ENCODE data around the gene CALML6. TPM values are rescaled to one million over a fixed set of nuclear protein-coding genes. Genes with fewer than 3 reads are reported as not detected.

The CALML6 gene
- total RNA-seq, 4 donors from 2014 or later: 0.42 to 0.78 TPM; not detected in 2

DNA sequence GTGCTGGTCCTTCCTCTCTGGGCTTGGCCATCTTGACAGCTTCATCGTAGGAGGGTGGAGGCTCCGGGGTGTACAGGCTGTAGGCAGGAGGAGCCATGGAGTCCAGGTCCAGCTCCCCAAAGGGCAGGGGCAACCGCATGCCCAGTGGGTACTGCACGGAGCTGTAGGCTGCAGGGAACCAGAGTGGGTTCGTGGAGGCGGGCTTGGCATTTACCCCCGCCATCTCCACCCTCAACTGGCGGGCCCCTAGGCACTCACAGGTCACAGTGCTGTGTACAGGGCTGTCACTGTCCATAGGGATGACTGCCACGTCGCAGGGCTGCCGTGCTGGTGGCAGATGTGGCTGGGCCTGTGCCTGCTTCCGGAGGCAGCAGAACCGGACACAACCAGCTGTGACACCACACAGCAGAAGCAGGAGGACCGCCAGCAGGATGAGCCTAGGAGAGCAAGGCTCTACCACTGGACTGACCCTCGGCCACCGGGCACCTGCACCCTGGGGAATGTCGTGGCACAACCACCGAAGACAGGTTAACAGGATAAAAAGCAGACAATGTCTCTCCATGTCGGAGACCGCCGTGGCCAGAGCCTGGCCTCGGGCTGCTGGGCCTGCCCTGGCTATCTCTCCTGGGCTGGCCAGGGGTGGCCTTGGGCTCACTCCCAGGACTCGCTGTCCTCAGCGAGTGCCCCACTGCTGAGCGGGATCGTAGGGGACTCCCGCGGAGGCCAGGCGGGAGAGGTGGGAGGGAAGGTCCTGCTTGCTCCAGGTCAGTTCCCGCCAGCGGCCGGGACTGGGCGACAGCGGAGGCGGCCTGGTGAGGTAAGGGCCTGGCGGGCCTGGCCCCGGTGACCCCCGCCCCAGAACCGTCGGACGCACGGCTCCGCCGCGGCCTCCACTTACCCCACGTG lies 3.2 kb downstream of the CALML6 start:
- no peaks in the 10 kb centered on the region for H3K9me3 ChIP-seq
- 37 to 43% methylated on average over 21 to 39 of the region's 46 CpGs for WGBS, 2 donors
- no peak for DNase-seq (ENCODE audit: low spot score in 2 of 2)
- peaks cover 0 to 13% of the 10 kb centered on the region in 2 donors for H3K27me3 ChIP-seq
- peaks cover 0 to 29% (median 12%) of the 10 kb centered on the region in 4 donors for H3K4me1 ChIP-seq
- H3K4me3 ChIP-seq: peak overlapping the region; percentile 3 to 79 (median 48)
- no peaks in the 10 kb centered on the region for H3K36me3 ChIP-seq
- TF ChIP-seq EP300 (IDR thresholded peaks at IDR 0.05) (no peak), POLR2A (IDR thresholded peaks at IDR 0.05) (no peak)
- TF ChIP-seq, protein P1, sequence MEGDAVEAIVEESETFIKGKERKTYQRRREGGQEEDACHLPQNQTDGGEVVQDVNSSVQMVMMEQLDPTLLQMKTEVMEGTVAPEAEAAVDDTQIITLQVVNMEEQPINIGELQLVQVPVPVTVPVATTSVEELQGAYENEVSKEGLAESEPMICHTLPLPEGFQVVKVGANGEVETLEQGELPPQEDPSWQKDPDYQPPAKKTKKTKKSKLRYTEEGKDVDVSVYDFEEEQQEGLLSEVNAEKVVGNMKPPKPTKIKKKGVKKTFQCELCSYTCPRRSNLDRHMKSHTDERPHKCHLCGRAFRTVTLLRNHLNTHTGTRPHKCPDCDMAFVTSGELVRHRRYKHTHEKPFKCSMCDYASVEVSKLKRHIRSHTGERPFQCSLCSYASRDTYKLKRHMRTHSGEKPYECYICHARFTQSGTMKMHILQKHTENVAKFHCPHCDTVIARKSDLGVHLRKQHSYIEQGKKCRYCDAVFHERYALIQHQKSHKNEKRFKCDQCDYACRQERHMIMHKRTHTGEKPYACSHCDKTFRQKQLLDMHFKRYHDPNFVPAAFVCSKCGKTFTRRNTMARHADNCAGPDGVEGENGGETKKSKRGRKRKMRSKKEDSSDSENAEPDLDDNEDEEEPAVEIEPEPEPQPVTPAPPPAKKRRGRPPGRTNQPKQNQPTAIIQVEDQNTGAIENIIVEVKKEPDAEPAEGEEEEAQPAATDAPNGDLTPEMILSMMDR (IDR thresholded peaks at IDR 0.05): no peak
- peak overlapping the region in 2 of 4 donors; percentile 68 to 70 for H3K27ac ChIP-seq

DNA sequence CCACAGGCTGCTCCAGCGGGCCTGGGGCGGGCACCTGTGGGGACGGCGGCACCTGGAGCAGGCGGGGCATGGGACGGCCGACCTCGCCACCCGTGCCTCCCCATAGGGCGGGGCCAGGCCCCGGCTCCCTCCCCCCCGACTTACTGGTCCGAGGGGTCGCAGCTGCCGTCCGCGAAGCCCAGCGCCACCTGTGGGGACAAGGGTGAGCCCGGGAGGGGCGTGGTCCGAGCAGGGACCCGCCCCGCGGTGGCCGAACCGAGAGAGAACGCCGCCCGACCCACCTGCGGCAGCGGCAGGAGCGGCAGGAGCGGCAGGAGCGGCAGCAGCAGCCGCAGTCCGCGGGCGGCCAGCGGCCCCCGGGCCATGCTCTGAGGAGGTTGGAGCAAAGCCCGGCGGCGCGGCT lies 3.8 kb downstream of the CALML6 start, which contains the start of gene TMEM52:
TSS of gene TMEM52 (minus strand) at position 379 of the 403 bp plus-strand sequence. CDS start at position 365, 14 bp downstream.
- Histone ChIP-seq H3K27me3 (peaks cover 0 to 13% of the 10 kb centered on the region in 2 donors), H3K4me1 (peaks cover 0 to 31% (median 12%) of the 10 kb centered on the region in 4 donors), H3K27ac (peak within 1 kb of the TSS; percentile 65 to 70 (median 68)), H3K36me3 (no peaks in the 10 kb centered on the region), H3K4me3 (peak within 1 kb of the TSS; percentile 3 to 79 (median 48)), H3K9me3 (no peaks in the 10 kb centered on the region)
- TF ChIP-seq POLR2A (IDR thresholded peaks at IDR 0.05) (peak in 1 of 2 donors; percentile 41), EP300 (IDR thresholded peaks at IDR 0.05) (no peak)
- TF ChIP-seq, protein P1 (IDR thresholded peaks at IDR 0.05): no peak
- DNase-seq (ENCODE audit: low spot score in 2 of 2): no peak
- WGBS, 2 donors: 1 to 3% methylated on average over 21 to 39 of the region's 44 CpGs

DNA sequence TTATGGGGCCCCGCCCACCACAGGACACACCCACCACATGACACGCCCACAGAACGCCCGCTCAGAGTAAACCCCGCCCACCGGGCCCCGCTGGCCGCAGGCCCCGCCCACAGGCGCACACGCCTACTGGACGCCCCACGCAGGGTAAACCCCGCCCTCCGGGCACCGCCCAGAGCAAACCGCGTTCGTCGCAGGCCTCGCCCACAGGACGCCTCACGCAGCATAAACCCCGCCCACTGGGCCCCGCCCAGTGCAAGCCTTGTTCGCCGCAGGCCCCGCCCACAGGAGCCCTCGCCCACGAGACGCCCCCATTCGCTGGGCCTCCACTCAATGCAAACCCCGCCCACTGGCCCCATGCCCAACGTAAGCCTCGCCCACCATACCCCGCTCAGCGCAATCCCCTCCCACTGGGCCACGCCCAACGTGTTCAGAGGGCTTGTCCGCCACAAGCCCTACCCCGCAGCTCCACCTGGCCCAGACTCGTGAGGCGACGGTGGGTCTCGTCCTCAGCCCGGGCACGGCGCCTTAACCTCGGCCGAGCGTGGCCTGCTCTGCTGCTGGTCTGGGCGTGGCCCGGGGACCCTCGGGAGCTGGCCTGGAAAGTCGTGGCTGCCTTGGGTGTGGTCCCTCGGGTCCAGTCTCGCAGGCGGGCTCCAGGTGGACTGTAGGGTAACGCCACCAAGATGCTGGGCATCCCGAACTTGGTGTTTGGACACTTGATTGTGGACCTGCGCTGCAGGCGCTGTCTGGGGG lies 4.4 kb downstream of the CALML6 start:
- Histone ChIP-seq H3K36me3 (no peaks in the 10 kb centered on the region), H3K4me3 (peak overlapping the region in 3 of 4 donors; percentile 34 to 79 (median 63)), H3K27me3 (peaks cover 0 to 13% of the 10 kb centered on the region in 2 donors), H3K4me1 (peaks cover 0 to 31% (median 12%) of the 10 kb centered on the region in 4 donors), H3K9me3 (no peaks in the 10 kb centered on the region), H3K27ac (peak overlapping the region; percentile 65 to 70 (median 68))
- DNase-seq (ENCODE audit: low spot score in 2 of 2): peak; percentile 97
- TF ChIP-seq, protein P1 (IDR thresholded peaks at IDR 0.05): no peak
- TF ChIP-seq POLR2A (IDR thresholded peaks at IDR 0.05): peak in 1 of 2 donors; percentile 16
- peak; percentile 38 to 84 for TF ChIP-seq EP300 (IDR thresholded peaks at IDR 0.05)
- 1 to 5% methylated on average over 25 to 33 of the region's 62 CpGs for WGBS, 2 donors

DNA sequence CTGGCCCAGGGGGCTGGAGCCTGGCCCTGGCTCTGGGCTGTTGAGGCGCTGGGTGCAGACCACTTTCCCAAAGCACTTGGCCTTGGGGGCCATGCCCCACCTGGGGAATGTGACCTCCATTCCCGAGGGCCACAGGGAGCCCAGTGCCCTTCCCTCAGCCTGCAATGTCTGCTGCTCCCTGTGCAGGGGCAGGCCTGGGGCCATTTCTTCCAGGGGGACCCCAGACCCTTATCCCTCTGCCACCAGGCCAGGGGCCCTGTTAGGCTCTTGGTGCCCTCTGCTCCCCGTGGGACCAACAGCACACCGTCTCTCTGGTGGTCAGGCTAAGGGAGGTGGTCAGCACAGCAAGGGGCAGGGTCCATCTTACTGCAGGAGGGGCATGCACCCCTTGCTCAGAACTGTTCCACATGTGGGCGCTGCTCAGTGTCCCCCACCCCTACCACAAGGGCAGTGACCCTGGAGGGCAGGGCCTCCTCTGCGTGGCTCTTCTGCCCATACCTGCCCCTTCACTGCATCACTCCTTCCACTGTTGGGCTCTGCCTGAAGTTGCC lies 5.1 kb downstream of the CALML6 start:
- H3K27ac ChIP-seq: peak overlapping the region; percentile 65 to 70 (median 68)
- peak overlapping the region in 3 of 4 donors; percentile 34 to 79 (median 63) for H3K4me3 ChIP-seq
- TF ChIP-seq POLR2A (IDR thresholded peaks at IDR 0.05) (no peak), EP300 (IDR thresholded peaks at IDR 0.05) (no peak)
- TF ChIP-seq, protein P1 (IDR thresholded peaks at IDR 0.05): no peak
- no peaks in the 10 kb centered on the region for H3K9me3 ChIP-seq
- peaks cover 0 to 31% (median 12%) of the 10 kb centered on the region in 4 donors for H3K4me1 ChIP-seq
- WGBS, 2 donors: 82 to 85% methylated on average over 2 to 4 of the region's 6 CpGs
- H3K27me3 ChIP-seq: peaks cover 0 to 12% of the 10 kb centered on the region in 2 donors
- no peaks in the 10 kb centered on the region for H3K36me3 ChIP-seq
- DNase-seq (ENCODE audit: low spot score in 2 of 2): no peak

All from tibial nerve (tissue), 4 donors.